ENCODE measurements around the gene FA2H.

FA2H gene

DNA sequence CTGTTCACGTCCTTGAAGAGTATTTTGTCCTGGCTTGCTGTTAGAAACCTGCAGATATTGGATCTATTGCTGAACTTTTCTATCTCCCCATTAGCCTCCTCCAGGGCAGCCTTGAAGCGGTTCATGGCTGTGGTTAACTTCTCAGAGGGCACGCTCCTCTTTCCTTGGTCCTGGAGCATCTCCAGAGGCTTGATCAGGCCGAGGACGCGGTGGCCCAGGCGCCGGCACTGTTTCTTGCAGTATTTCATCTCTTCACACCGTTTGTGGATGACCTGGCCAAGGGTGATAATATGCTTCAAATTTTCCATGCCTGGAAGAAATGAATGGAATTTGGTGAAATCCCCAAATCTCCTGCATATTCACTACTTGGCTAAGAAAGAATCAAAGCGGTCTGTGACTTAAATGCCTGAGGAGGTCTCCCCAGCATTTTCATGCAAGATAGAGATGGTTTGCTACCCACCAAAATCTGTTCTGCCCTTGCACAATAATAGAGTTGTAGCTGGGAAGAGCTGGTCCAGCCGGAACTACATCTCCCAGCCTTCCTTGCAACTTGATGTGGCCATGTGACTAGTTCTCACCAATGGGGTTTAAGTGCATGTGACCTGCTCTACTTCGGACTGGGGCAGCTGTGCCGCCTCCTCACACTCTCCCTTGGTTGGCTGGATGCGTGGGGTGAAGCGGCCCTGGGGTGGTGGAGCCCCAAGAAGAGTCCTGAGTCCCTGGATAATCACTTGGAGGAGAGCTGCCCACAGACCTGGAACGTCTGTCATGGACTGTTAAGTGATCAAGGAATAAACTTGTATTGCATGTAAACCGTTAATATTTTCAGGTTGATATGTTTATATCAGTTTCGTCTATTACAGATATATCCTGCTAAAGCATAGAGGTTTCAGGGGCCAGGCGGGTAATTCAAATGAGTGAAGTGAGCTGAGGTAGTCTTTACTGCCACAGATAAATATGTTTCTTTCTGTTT lies 78.9 kb downstream of the FA2H start:
- in situ Hi-C loops (cut with MboI; ENCODE audit: low sequenced_read_pairs), result no loop called here

GRCh38 chr16:74691093-74691855 lies 83.3 kb downstream of the FA2H start:
- in situ Hi-C loops (cut with MboI; ENCODE audit: low sequenced_read_pairs), result no loop called here

- in situ Hi-C loops (cut with MboI; ENCODE audit: low sequenced_read_pairs), result no loop called here
Measured at GRCh38 chr16:74682556-74682955, 92.1 kb downstream of the FA2H start.

- in situ Hi-C loops (cut with MboI; ENCODE audit: low sequenced_read_pairs), result no loop called here
Measured at GRCh38 chr16:74680681-74681080, 93.9 kb downstream of the FA2H start.

DNA sequence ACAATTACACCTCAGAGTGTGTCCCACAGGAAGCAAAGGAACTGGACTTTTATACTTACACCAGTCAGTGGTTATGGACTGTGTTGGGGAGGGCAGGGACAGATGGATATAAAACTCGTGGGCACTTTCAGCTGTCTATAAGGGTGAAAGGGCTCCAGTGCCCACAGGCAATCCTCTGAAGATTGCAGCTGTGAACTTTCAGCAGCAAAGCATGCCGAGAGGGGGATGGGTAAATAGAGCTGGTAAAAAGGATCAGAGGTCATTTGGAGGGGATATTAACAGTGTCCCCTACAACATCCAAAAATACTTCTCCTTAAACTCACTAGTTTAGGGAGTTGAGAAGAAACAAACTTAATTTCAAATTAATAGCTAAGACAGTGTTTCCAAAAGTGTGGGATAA lies 94.6 kb downstream of the FA2H start:
- in situ Hi-C loops (cut with MboI; ENCODE audit: low sequenced_read_pairs), result no loop called here

DNA sequence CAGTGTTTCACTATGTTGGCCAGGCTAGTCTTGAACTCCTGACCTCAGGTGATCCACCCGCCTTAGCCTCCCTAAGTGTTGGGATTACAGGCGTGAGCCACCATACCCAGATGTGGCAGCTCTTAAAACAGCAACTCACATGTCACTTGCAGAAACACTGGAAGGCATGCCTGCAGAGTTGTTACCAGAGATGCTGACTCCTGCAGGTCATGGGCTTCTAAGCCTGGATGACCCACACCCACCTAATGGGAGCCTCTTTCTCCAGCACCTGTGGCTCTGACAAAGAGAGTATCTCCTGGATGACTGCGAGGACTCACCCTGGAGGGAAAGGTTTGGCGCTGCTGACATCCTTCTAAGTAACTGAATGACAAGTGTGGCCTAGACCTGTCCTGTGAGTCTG lies 96.8 kb downstream of the FA2H start:
- in situ Hi-C loops (cut with MboI; ENCODE audit: low sequenced_read_pairs), result no loop called here

DNA sequence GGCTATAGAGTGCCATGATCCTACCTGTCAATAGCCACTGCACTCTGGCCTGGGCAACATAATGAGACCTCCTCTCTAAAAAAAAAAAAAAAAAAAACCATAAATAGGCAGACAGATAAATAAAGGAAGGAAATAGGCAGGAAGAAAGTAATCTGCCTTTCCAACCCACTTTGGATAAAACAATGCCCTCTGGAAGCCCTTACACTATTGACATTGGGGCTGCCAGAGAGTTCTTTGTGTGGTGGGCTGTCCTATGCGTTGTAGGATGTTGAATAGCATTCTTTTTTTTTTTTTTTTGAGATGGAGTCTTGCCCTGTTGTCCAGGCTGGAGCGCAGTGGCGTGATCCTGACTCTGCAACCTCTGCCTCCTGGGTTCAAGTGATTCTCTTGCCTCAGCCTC lies 100.7 kb downstream of the FA2H start:
- in situ Hi-C loops (cut with MboI; ENCODE audit: low sequenced_read_pairs), result loop anchor here (25.0 kb wide), 1 partner anchor 963 kb away; the partner anchor contains the start of genes KARS1 and TERF2IP

- in situ Hi-C loops (cut with MboI; ENCODE audit: low sequenced_read_pairs), result loop anchor here (25.0 kb wide), 1 partner anchor 968 kb away; the partner anchor contains the start of genes KARS1 and TERF2IP
Measured at GRCh38 chr16:74668877-74669276, 105.7 kb downstream of the FA2H start.

DNA sequence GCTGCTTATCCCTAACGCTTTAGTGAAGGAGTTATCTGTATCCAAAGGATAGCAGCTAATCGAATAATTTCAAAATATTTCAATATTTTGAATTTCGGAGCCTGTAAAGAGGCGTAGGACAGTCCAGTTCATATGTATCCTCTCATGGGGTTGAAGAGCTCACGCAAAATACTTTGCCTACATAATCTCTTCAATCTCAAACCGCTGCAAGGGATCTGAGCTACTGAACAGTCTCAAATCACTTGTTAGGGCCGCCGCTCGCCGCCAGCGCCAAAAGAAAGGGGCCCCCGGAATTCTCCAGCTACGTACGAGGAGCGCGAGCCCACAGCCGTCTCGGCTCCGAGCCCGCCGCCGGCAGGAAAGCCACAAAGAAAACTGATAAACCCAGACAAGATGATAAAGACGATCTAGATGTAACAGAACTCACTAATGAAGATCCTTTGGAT lies 107.3 kb downstream of the FA2H start:
- in situ Hi-C loops (cut with MboI; ENCODE audit: low sequenced_read_pairs), result loop anchor here (25.0 kb wide), 1 partner anchor 970 kb away; the partner anchor contains the start of genes KARS1 and TERF2IP

DNA sequence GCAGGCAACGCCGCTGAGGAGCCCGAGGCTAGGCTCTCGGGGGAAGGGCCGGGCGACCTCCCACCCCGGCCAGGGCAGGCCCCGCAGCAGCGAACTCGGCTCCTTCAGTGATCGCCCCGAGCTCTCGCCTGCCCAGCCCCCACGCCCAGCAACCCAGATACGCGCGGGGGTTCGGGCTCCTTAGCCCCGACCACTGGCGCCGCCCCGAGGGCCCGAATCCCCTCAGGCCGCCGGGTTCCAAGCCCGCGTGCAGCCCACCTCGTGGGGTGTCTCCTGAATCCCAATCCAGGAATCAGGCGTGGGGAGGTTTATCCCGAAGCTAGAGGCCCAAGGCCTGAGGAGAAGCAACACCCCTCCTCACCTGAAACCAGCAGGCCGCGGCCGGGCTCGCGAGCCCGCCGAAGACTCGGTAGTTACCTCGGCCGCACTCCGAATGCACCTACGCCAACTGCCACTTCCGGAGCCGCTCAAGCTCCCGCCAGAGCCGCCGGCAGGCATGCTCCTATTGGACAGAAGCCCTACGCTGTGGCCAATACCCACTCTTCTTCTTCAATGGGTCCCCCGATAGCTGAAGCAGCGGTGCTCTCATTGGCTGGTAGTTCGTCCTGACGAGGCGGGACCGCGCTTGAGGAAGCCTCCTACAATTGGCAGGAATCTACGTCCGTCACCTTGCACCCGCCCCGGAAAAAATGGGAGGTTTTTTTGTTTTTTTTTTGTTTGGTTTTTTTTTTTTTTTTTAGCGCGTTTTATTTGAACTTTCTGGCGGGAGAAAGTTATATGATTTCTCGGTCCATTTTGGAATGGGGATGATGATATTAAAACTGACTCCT lies 108.0 kb downstream of the FA2H start, which contains the start of gene RFWD3:
Gene RFWD3 (minus strand): TSS at position 453 of the 830 bp plus-strand sequence. CDS start 5,428 bp downstream, outside the sequence.
- in situ Hi-C loops (cut with MboI; ENCODE audit: low sequenced_read_pairs), result loop anchor here (25.0 kb wide), 1 partner anchor 971 kb away; the partner anchor contains the start of genes KARS1 and TERF2IP

GRCh38 chr16:74666010-74666421 lies 108.6 kb downstream of the FA2H start:
- in situ Hi-C loops (cut with MboI; ENCODE audit: low sequenced_read_pairs), result loop anchor here (25.0 kb wide), 1 partner anchor 971 kb away; the partner anchor contains the start of genes KARS1 and TERF2IP

All from HL-60/S4 (cell line).